Measurements from ENCODE around the gene SSTR5. TPM values are rescaled to one million over a fixed set of nuclear protein-coding genes. Genes with fewer than 3 reads are reported as not detected.

The SSTR5 gene
- total and polyA plus RNA-seq, 2 of the 4 experiments (the other 2 are of a cell fraction) = not detected

DNA sequence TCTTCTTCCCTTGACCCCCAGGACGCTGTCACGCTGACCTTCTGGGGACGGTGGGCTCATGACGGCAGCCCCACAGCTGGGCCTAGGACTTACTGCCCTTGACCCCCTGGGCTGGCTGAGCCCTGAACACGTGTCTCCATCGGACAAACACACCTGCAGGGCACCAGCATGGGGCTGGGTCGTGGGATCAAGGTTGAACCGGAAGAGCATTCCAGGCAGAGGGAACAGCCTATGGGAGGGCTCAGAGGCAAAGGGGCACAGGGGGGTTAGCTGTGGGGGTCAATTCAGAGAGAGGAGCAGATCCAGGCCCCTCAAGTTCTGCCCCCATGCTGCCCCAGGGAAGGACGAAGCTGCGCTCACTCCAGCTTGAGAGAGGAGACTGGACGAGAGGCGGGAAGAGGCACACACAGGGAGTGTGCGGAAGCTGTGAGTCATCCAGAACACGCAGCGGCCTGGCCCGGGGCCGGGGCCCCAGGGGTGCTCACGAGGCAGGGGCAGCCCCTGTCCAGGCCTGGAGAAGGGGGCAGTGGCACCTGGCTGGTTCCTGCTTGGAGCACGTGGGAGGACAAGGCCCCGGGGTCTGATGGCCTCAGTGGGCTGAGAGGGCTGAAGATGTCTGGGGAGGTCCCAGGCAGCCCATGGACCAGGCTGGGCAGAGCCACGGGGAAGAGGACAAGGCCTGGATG lies 9.9 kb downstream of the SSTR5 start:
- Histone ChIP-seq H3K4me2 (ENCODE audit: low read depth, low read length) (no peak overlapping the region), H3K14ac (replicated peaks; ENCODE audit: low read depth, low read length) (no peak overlapping the region), H2BK20ac (ENCODE audit: low read depth, low read length) (no peak overlapping the region), H2BK5ac (ENCODE audit: low read depth, low read length, poor library complexity, severe bottlenecking) (no peak overlapping the region), H4K8ac (ENCODE audit: low read depth in 2 of 2, low read length in 2 of 2) (no peak overlapping the region), H3K27ac (ENCODE audit: insufficient read depth, low read length) (no peak overlapping the region), H3K23ac (ENCODE audit: low read depth, low read length) (no peak overlapping the region), H3K18ac (ENCODE audit: low read depth, low read length) (no peak overlapping the region), H3K79me1 (ENCODE audit: low read depth in 1 of 2, low read length in 2 of 2) (no peaks in the 10 kb centered on the region), H3K56ac (ENCODE audit: extremely low read depth, insufficient read depth, low read length) (no peak overlapping the region), H2AFZ (replicated peaks; ENCODE audit: low read length, poor library complexity) (no peak overlapping the region), H2AK5ac (ENCODE audit: low read depth, low read length) (no peak overlapping the region), H2AK9ac (replicated peaks; ENCODE audit: low read depth, low read length, poor library complexity) (no peak overlapping the region), H3K36me3 (ENCODE audit: control insufficient read depth, insufficient read depth, low read length) (no peaks in the 10 kb centered on the region), H3K4ac (ENCODE audit: low read depth, low read length) (no peak overlapping the region), H4K20me1 (ENCODE audit: insufficient read depth, low read length) (no peaks in the 10 kb centered on the region), H3K27me3 (ENCODE audit: control insufficient read depth, insufficient read depth, low read length) (peaks cover 24% of the 10 kb centered on the region), H2BK15ac (ENCODE audit: low read depth, low read length) (no peak overlapping the region), H4K91ac (ENCODE audit: insufficient read depth, low read depth, low read length) (no peak overlapping the region), H4K5ac (ENCODE audit: low read depth, low read length) (no peak overlapping the region), H2BK120ac (ENCODE audit: low read depth, low read length) (no peak overlapping the region), H3K4me1 (ENCODE audit: control insufficient read depth, insufficient read depth, low read length) (no peaks in the 10 kb centered on the region), H3K9ac (ENCODE audit: low read depth, low read length) (no peak overlapping the region), H3K4me3 (ENCODE audit: insufficient read depth, low read depth, low read length) (no peak overlapping the region), H3K9me3 (ENCODE audit: control insufficient read depth, insufficient read depth, low read length) (peaks cover 21% of the 10 kb centered on the region), H3K9me1 (ENCODE audit: insufficient read depth, low read length) (no peaks in the 10 kb centered on the region)
- dilution Hi-C loops (cut with HindIII; ENCODE audit: low sequenced_read_pairs, unreplicated experiment) = no loop called here
- 78% methylated on average over 4 of the region's 21 CpGs; no CpG with 5 or more reads in 1 of the 2 experiments for WGBS, 2 experiments (ENCODE audit: extremely low coverage in 2 of 2, insufficient read length in 1 of 2)
- ATAC-seq (ENCODE audit: low read depth) = peak; percentile 43
- peak; percentile 12 for DNase-seq
- TF ChIP-seq RAD21 (IDR thresholded peaks at IDR 0.05; ENCODE audit: low read length) (no peak), BHLHE40 (IDR thresholded peaks at IDR 0.05; ENCODE audit: low read depth, low read length) (peak; percentile 22; the same call in 1 of the 2 replicates), MAFK (IDR thresholded peaks at IDR 0.05; ENCODE audit: low read depth, low read length) (no peak)
- in situ Hi-C loops (cut with MboI; ENCODE audit: low sequenced_read_pairs) = no loop called here
- BruUV-seq (replicated peaks) = no TSS peak
- CTCF ChIA-PET = no interaction called here
- intact Hi-C loops (cut with micrococcal nuclease) = no loop called here
- POLR2A ChIA-PET (ENCODE audit: unreplicated experiment) = no interaction called here

Measured in IMR-90 (cell line).